Measurements from ENCODE around the gene KIF26A.
"Not testable (repeated sequence)": the region's sequence is repeated elsewhere in the genome, so short reads cannot be mapped to it uniquely, and the experiment has no call there.

KIF26A gene

GRCh38 chr14:104144911-104145825, 6.8 kb downstream of the KIF26A start:
- DNase-seq (ENCODE audit: low spot score) = no peak

GRCh38 chr14:104145826-104146601, 7.6 kb downstream of the KIF26A start:
- DNase-seq (ENCODE audit: low spot score) = no peak

GRCh38 chr14:104146651-104147345, 8.4 kb downstream of the KIF26A start:
- DNase-seq (ENCODE audit: low spot score) = no peak

DNA sequence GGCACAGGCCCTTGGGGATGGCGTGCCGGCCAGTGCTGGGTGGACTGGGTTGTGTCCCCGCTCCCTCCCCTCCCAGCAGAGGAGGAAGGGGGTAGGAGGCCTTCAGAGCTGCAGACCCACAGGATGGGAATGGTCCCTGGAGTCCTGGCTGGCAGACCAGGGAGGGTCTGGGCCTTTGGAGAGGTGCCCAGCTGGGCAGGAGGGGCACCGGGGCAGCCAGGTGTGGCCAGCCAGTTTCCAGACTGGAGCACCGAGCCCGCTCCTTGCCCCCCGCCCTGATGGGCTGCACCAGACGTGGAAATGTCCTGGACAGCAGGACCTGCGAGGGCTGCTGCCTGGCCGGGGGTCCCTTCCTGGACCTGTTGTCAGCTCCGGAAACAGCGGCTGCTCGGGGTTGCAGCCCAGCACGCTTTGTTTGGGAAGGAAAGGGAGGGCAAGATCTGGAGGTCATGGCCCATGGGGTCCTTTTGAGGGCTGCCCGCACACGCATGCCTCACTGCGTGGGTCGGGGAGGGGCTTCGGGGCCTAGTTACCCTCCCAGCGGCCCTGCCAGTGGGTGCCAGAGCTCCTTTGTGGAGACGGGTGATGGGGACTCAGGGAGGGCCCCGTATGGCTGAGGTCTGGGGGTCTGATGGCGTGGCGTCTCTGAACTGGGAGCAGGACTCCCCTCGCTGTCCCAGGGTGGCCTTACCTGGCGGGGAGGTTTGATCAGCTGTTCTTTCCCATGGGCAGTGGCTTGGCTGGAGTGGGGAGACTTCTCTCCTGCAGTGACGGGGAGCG, 9.1 kb downstream of the KIF26A start:
- no peak for DNase-seq (ENCODE audit: low spot score)

GRCh38 chr14:104148433-104149277, 10.3 kb downstream of the KIF26A start:
- no peak for DNase-seq (ENCODE audit: low spot score)

- no peak for DNase-seq (ENCODE audit: low spot score)
These were observed 10.8 kb downstream of the KIF26A start for GRCh38 chr14:104149278-104149595.

DNA sequence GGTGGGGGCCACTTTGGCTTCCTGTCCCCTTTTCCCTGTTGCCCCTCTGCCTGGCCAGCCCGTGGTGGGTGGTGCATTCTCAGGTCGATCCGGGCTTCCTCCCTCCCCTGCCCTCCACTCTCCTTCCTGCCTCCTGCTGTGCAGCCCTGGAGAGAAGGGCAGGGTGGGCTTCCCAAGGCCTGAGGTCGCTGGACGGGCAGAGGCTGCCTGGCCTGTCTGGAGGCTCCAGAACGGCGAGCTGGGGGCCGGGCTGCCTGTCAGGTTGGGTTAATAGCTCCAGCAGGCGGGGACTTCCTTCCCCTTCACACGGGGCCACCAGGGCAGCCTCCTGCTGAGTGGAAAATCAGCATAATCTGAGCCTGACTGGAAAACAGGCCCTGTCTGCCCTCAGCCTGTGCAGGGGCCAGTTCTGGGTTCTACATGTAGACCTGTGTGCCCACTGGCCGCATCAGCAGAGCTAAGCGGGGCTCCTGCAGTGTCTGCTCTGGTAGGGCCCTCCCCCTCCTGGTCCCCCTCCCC, 11.3 kb downstream of the KIF26A start:
- no peak for DNase-seq (ENCODE audit: low spot score)

- DNase-seq (ENCODE audit: low spot score) = peak; percentile 60
These were observed 12.0 kb downstream of the KIF26A start for GRCh38 chr14:104150136-104151025.

GRCh38 chr14:104151026-104151381, 12.6 kb downstream of the KIF26A start:
- no peak for DNase-seq (ENCODE audit: low spot score)

DNA sequence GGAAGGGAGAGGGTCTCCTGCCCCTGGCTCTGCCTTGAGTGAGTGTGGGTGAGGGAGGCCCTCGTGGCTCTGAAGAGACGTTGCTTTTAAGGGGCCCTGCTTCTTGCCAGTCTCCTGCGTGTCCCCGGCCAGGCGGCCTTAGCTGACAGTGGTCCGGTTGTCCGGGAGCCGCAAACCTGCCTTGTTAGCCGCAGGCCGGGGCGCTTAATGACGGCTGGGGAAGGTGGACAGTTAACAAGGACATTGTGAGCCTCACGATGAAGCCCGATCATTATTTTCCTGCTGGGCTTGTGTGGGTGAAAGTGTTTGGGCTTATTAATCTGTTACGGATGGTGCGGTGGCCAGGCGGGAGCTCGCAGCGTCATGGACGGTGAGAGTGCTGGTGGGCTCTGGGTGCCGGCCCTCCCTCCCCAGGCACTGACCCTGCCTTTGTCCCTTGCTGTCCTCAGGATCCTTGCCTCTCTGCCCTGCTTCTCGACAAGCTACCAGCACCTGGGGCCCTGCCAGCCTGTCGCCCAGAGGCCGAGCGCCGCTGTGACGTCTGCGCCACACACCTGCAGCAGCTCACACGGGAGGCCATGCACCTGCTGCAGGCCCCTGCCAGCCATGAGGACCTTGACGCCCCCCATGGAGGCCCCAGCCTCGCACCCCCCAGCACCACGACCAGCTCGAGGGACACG, 13.3 kb downstream of the KIF26A start:
- DNase-seq (ENCODE audit: low spot score) = no peak

GRCh38 chr14:104152246-104152575, 13.8 kb downstream of the KIF26A start:
- no peak for DNase-seq (ENCODE audit: low spot score)

DNA sequence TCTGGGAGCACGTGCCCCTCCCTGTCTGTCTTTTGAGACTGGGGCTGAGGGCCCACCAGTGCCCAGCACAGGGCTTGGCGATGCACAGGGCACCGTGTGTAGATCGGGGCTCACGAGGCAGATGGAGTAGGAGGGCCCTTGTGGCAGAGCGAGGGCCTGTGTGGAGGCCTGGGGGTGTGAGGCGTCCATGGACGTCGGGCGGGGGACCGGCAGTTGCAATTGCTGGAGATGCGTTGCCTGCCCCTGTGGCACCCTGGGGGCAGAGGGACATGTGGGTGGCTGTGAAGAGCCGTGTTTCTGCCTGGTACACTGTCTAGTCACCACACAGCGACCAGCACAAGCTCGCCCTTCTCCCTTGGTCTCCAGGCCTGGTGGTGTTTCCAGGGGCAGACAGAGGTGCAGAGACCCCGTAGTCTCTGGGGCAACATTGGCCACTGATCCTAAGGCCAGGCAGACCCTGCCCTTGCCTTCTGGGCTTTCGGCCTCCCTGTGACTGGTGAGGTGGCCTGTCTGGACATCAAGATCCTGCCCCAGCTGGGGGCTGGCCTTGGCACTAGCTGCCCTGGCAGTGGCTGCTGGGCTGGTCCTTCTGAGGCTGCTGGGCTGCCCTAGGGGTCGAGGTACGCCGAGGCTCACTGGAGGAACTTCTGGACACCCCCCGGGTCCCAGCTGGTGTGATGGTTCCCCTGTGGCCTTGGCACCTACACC, 14.5 kb downstream of the KIF26A start:
- DNase-seq (ENCODE audit: low spot score) = no peak

DNA sequence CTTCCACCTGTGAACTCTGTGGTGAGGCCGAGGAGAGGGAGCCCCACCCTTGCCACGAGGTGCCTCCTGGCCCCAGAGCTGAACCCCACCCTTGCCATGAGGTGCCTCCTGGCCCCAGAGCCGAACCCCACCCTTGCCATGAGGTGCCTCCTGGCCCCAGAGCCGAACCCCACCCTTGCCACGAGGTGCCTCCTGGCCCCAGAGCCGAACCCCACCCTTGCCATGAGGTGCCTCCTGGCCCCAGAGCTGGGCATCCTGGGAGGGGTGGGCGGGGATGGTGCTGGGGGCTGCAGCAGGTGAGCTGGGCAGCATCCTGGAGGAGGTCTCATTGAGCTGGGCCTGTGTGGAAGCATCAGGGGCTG, 15.0 kb downstream of the KIF26A start:
- DNase-seq (ENCODE audit: low spot score) = not testable (repeated sequence)

DNA sequence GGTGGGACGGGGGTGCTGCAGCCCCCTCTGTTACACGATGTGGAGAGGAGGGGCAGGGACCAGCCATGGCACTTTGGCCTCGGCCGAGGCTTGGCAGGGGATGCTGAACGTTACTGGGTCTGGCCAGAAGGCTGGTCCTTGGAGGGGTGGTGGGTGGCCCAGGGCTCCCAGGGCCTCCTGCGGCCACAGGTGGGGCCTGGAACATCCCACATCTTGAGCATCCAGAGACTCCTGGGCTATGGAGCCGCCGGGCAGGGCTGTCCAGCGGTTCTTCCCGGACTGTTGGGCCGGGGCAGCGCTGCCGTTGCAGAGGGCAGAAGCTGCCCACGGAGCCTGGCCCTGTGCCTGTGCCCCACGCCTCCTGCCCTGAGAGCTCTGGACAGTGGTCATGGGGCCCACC, 15.9 kb downstream of the KIF26A start:
- no peak for DNase-seq (ENCODE audit: low spot score)

DNA sequence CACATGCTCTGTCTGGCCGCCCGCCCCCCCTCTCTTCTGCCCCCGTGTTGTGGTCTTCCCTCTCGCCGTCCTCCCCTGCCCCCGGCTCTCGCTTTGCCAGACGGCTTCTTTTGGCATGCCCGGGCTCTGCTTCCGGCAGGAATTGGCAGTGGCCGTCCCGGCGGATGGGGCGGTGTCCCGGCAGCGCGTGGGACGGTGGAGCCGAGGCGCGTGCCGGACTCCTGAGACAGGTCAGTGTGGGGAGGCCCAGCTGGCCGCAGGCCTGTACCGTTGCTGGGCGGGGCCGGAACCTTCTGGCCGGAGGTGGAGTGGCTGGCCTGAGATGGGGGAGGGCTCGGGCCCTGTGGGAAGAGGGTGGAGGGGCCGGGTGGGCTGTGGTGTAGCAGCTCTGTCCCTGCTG, 17.1 kb downstream of the KIF26A start:
- no peak for DNase-seq (ENCODE audit: low spot score)

DNA sequence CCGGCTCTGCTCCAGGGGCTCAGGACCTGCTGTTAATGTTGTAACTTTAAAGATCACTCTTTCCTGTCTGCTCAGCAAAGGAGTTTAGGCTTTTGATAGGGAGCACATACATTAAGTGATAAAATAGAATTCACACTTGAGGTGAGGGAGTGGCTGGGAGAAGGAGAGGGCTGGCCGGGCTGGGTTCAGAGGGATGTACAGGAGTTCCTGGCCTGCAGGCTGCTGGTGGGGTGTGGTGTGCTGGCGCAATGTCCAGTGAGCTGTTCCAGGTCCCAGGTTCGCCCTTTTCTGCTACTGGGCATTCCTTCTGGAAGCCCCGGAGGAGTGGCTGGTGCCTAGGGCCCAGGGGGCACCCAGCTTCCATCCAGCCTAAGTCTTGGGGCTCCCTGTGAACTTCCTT, 17.8 kb downstream of the KIF26A start:
- DNase-seq (ENCODE audit: low spot score) = no peak

GRCh38 chr14:104157016-104157928, 18.9 kb downstream of the KIF26A start:
- no peak for DNase-seq (ENCODE audit: low spot score)
